ENCODE results near the gene FRAT1. TPM values are rescaled to one million over a fixed set of nuclear protein-coding genes. Genes with fewer than 3 reads are reported as not detected.

The FRAT1 gene
- total and polyA plus RNA-seq, 4 experiments from 2014 or later, result 9.0 to 21.8 (median 16.4) TPM

DNA sequence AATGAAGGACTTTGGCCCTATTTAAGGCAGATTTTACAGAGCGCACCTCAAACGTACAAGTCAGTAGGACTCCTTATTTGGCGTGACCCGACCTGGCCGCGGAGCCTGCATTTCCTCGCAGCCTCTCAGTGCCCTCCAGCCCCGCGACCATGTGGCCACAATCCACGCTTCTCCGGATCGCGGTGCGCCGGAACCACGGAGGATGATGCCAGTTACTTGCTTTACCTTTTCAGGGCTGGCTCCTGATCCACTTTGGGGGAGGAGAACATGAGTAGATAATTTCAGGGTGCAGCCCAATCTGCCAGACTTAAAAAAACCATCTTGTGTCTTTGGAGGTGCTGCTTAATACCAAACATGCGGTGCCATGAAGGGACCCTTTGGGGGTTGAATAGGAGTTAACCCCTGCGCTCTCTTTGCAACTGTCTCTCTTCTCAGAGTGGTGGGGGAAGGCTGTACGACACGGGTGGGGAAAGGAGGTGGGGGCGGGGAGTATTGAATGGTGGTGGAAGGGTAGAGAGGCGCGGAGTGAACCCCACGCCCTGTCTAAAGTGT is 1.5 kb downstream of the FRAT1 start:
- no peaks in the 10 kb centered on the region for H3K36me3 ChIP-seq (ENCODE audit: insufficient read depth, low read length)
- peaks cover 0 to 17% of the 10 kb centered on the region in 2 donors for H3K36me3 Mint-ChIP-seq
- POLR2A ChIA-PET (ENCODE audit: partially characterized antibody), result interaction anchor here (1.5 to 7.6 kb wide), 9 partner anchors 11 to 102 kb away, joined by 4 to 265 read pairs (median 10); partner anchors contain the start of genes ARHGAP19, FRAT2 and RRP12
- intact Hi-C loops (cut with micrococcal nuclease), result loop anchor here (1.0 to 2.0 kb wide), 3 partner anchors 9 to 42 kb away; partner anchors contain the start of gene FRAT2
- no peaks in the 10 kb centered on the region for H3K9me3 ChIP-seq (ENCODE audit: control insufficient read depth in 1 of 2, low read length in 2 of 2)
- H3K4me1 ChIP-seq (ENCODE audit: insufficient read depth, low read length), result peaks cover 21% of the 10 kb centered on the region
- H3K27me3 ChIP-seq (ENCODE audit: insufficient read depth, low read length), result no peaks in the 10 kb centered on the region
- peak overlapping the region; percentile 93 to 96 (median 94) for H3K27ac Mint-ChIP-seq
- peak overlapping the region; percentile 90 to 98 (median 92) for H3K4me3 Mint-ChIP-seq
- DNase-seq, result peak in 1 of 5 donors; percentile 53
- peaks cover 0 to 3% of the 10 kb centered on the region in 2 donors for H3K27me3 Mint-ChIP-seq
- H3K4me1 Mint-ChIP-seq, result peaks cover 16 to 44% (median 31%) of the 10 kb centered on the region in 4 donors
- CTCF ChIA-PET (ENCODE audit: partially characterized antibody), result interaction anchor here (0.9 to 3.5 kb wide), 11 partner anchors 10 to 80 kb away, joined by 3 to 18 read pairs (median 5); partner anchors contain the start of genes ARHGAP19, FRAT2 and RRP12
- H3K9me3 Mint-ChIP-seq, result no peaks in the 10 kb centered on the region
- H3K4me3 ChIP-seq (ENCODE audit: low read length in 2 of 2), result peak overlapping the region; percentile 49 to 84
- H3K27ac ChIP-seq (ENCODE audit: low read depth, low read length), result peak overlapping the region; percentile 99

GRCh38 chr10:97321032-97321803 is 2.1 kb downstream of the FRAT1 start:
- H3K27ac Mint-ChIP-seq, result peak overlapping the region; percentile 93 to 96 (median 94)
- peak overlapping the region; percentile 99 for H3K27ac ChIP-seq (ENCODE audit: low read depth, low read length)
- intact Hi-C loops (cut with micrococcal nuclease), result loop anchor here (1.0 to 2.0 kb wide), 2 partner anchors 8 to 42 kb away; no protein-coding TSS in a partner anchor

GRCh38 chr10:97321804-97322190 is 2.7 kb downstream of the FRAT1 start:
- H3K27ac Mint-ChIP-seq, result peak overlapping the region; percentile 25 to 94 (median 75)
- intact Hi-C loops (cut with micrococcal nuclease), result loop anchor here (1.0 to 2.0 kb wide), 2 partner anchors 8 to 43 kb away; no protein-coding TSS in a partner anchor
- peaks cover 16 to 44% (median 31%) of the 10 kb centered on the region in 4 donors for H3K4me1 Mint-ChIP-seq
- H3K27me3 ChIP-seq (ENCODE audit: insufficient read depth, low read length), result no peaks in the 10 kb centered on the region
- H3K36me3 ChIP-seq (ENCODE audit: insufficient read depth, low read length), result no peaks in the 10 kb centered on the region
- H3K4me1 ChIP-seq (ENCODE audit: insufficient read depth, low read length), result peaks cover 21% of the 10 kb centered on the region
- no peaks in the 10 kb centered on the region for H3K9me3 ChIP-seq (ENCODE audit: control insufficient read depth in 1 of 2, low read length in 2 of 2)
- peaks cover 0 to 19% of the 10 kb centered on the region in 2 donors for H3K36me3 Mint-ChIP-seq
- ChIA-PET CTCF (ENCODE audit: partially characterized antibody) (interaction anchor here (1.0 to 2.2 kb wide), 2 partner anchors 11 to 44 kb away, joined by 3 to 7 read pairs; no protein-coding TSS in a partner anchor), POLR2A (ENCODE audit: partially characterized antibody) (interaction anchor here (0.7 to 7.6 kb wide), 2 partner anchors 9 to 35 kb away, joined by 3 to 265 read pairs; partner anchors contain the start of gene FRAT2)
- H3K9me3 Mint-ChIP-seq, result peaks cover 0 to 1% (median 0%) of the 10 kb centered on the region in 8 donors
- H3K4me3 ChIP-seq (ENCODE audit: low read length in 2 of 2), result no peak overlapping the region
- H3K27ac ChIP-seq (ENCODE audit: low read depth, low read length), result no peak overlapping the region
- H3K27me3 Mint-ChIP-seq, result peaks cover 0 to 3% of the 10 kb centered on the region in 2 donors
- DNase-seq, result no peak
- peak overlapping the region; percentile 68 to 98 (median 91) for H3K4me3 Mint-ChIP-seq

More at GRCh38 chr10:97321032-97321803, 2.1 kb downstream of the FRAT1 start:
- Histone ChIP-seq H3K27me3 (ENCODE audit: insufficient read depth, low read length) (no peaks in the 10 kb centered on the region), H3K36me3 (ENCODE audit: insufficient read depth, low read length) (no peaks in the 10 kb centered on the region), H3K4me3 (ENCODE audit: low read length in 2 of 2) (peak overlapping the region in 1 of 2 donors; percentile 84), H3K4me1 (ENCODE audit: insufficient read depth, low read length) (peaks cover 21% of the 10 kb centered on the region), H3K9me3 (ENCODE audit: control insufficient read depth in 1 of 2, low read length in 2 of 2) (no peaks in the 10 kb centered on the region)
- ChIA-PET CTCF (ENCODE audit: partially characterized antibody) (interaction anchor here (2.2 kb wide), 1 partner anchor 11 kb away, joined by 7 read pairs; no protein-coding TSS in a partner anchor), POLR2A (ENCODE audit: partially characterized antibody) (interaction anchor here (7.6 kb wide), 1 partner anchor 10 kb away, joined by 265 read pairs; the partner anchor contains the start of gene FRAT2)
- DNase-seq, result peak in 1 of 5 donors; percentile 7
- Mint-ChIP-seq H3K4me3 (peak overlapping the region; percentile 90 to 98 (median 92)), H3K4me1 (peaks cover 16 to 44% (median 31%) of the 10 kb centered on the region in 4 donors), H3K27me3 (peaks cover 0 to 3% of the 10 kb centered on the region in 2 donors), H3K36me3 (peaks cover 0 to 19% of the 10 kb centered on the region in 2 donors), H3K9me3 (no peaks in the 10 kb centered on the region)

DNA sequence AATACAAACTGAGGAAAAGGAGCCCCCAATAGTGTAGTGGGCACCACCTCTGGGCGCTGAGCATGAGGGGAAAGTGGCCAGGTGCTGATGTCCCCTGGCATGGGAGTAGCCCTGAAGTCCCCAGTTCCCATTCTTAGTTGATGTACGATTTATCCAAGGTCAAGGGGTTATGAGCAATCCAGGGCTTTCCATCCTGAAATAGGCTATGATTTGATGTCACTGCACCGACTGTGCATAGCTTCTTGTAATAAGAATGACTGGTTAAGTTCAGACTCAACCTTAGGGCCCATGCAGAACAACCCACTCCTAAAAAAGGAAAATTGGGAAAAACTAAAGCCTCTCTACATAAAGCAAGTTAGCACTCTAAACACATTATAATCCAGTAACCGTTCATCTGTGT is 4.4 kb downstream of the FRAT1 start:
- H3K4me1 Mint-ChIP-seq, result peaks cover 20 to 49% (median 33%) of the 10 kb centered on the region in 4 donors
- ChIA-PET POLR2A (ENCODE audit: partially characterized antibody) (interaction anchor here (1.0 to 7.6 kb wide), 2 partner anchors 8 to 9 kb away, joined by 3 to 265 read pairs; partner anchors contain the start of gene FRAT2), CTCF (ENCODE audit: partially characterized antibody) (no interaction called here)
- DNase-seq, result no peak
- peaks cover 23% of the 10 kb centered on the region for H3K4me1 ChIP-seq (ENCODE audit: insufficient read depth, low read length)
- no peak overlapping the region for H3K4me3 ChIP-seq (ENCODE audit: low read length in 2 of 2)
- no peaks in the 10 kb centered on the region for H3K27me3 ChIP-seq (ENCODE audit: insufficient read depth, low read length)
- H3K4me3 Mint-ChIP-seq, result peak overlapping the region in 1 of 8 donors; percentile 21
- H3K9me3 ChIP-seq (ENCODE audit: control insufficient read depth in 1 of 2, low read length in 2 of 2), result no peaks in the 10 kb centered on the region
- no peak overlapping the region for H3K27ac ChIP-seq (ENCODE audit: low read depth, low read length)
- H3K27me3 Mint-ChIP-seq, result peaks cover 0 to 2% of the 10 kb centered on the region in 2 donors
- no peak overlapping the region for H3K27ac Mint-ChIP-seq
- intact Hi-C loops (cut with micrococcal nuclease), result no loop called here
- H3K9me3 Mint-ChIP-seq, result peaks cover 0 to 1% (median 0%) of the 10 kb centered on the region in 8 donors
- H3K36me3 Mint-ChIP-seq, result peaks cover 0 to 24% of the 10 kb centered on the region in 2 donors
- H3K36me3 ChIP-seq (ENCODE audit: insufficient read depth, low read length), result no peaks in the 10 kb centered on the region

DNA sequence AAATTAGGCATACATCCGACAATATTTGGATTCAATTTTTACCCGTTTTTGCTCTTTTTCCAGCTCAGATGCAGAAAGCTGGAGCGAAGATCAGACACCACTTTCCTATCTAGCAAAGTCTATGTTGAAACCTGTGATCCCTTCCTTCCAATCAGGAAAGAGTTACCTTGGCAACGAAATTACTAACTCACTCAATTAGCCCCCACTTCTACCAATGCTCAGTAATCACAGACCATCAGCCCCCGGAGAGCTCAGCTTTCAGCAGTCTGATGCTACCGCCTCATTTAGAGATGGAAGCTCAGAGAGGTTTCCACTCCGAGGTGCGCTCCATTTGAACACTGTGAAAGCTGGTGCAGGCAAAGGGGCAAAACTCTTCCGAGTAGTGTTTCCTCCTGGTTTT is 6.7 kb downstream of the FRAT1 start:
- CTCF ChIA-PET (ENCODE audit: partially characterized antibody), result interaction anchor here (1.4 to 4.1 kb wide), 2 partner anchors 7 to 47 kb away, joined by 3 to 20 read pairs; no protein-coding TSS in a partner anchor

DNA sequence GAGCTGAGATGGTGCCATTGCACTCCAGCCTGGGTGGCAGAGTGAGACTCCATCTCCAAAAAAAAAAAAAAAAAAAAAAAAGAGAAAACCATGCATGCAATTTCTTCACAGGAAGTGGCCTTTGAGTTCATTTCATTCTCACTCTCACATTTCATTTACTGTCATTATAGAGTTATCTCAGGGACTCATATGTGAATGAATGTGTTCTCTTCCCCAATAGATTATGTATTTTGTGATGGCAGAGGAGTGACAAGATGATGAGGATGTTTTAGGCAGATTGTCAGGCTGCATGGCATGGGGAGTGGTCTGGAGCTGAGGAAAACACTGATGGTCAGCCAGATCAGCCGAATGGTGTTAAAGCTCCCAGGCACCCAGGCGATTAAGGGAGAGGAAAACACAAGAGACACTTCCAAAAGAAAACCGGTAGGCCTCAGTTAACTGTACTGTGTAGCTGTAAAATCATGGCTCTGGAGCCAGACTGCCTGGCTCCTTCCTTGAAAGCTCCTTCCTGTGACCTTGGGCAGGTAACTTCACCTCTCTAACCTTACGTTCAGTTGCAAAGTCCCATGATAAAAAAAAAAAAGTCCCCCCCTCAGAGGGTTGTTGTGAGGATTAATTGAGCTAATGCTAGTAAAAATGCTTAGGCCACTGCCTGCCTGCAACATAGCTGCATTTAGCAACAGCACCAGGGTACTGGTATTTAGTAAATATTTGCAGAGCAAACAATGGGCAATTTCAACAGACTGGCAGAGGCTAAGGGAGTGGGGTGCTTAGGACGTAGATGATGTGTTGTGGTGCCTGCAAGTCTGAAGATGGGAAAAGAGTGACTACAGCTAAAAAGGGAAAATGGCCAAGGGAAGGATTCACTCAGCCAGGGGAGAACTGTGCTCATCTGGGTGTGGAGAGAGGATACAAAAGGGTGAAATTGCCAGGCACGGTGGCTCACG is 8.6 kb downstream of the FRAT1 start:
- intact Hi-C loops (cut with micrococcal nuclease), result no loop called here
- Histone ChIP-seq H3K4me1 (ENCODE audit: insufficient read depth, low read length) (peaks cover 34% of the 10 kb centered on the region), H3K27ac (ENCODE audit: low read depth, low read length) (no peak overlapping the region)

More for the DNA sequence above, 6.7 kb downstream of the FRAT1 start:
- no peaks in the 10 kb centered on the region for H3K27me3 Mint-ChIP-seq
- peaks cover 5 to 23% of the 10 kb centered on the region in 2 donors for H3K36me3 Mint-ChIP-seq
- no peak overlapping the region for H3K4me3 Mint-ChIP-seq
- POLR2A ChIA-PET (ENCODE audit: partially characterized antibody), result interaction anchor here (1.0 to 1.1 kb wide), 3 partner anchors 8 to 34 kb away, joined by 3 to 4 read pairs (median 3); partner anchors contain the start of gene FRAT2
- no peak overlapping the region for H3K27ac ChIP-seq (ENCODE audit: low read depth, low read length)
- no peaks in the 10 kb centered on the region for H3K9me3 ChIP-seq (ENCODE audit: control insufficient read depth in 1 of 2, low read length in 2 of 2)
- intact Hi-C loops (cut with micrococcal nuclease), result no loop called here
- peaks cover 27% of the 10 kb centered on the region for H3K4me1 ChIP-seq (ENCODE audit: insufficient read depth, low read length)
- peaks cover 19 to 50% (median 33%) of the 10 kb centered on the region in 4 donors for H3K4me1 Mint-ChIP-seq
- H3K27ac Mint-ChIP-seq, result peak overlapping the region in 2 of 7 donors; percentile 8 to 42
- no peaks in the 10 kb centered on the region for H3K27me3 ChIP-seq (ENCODE audit: insufficient read depth, low read length)
- H3K9me3 Mint-ChIP-seq, result peaks cover 0 to 1% (median 0%) of the 10 kb centered on the region in 8 donors
- DNase-seq, result no peak
- peaks cover 4% of the 10 kb centered on the region for H3K36me3 ChIP-seq (ENCODE audit: insufficient read depth, low read length)
- H3K4me3 ChIP-seq (ENCODE audit: low read length in 2 of 2), result no peak overlapping the region

More for the DNA sequence above, 8.6 kb downstream of the FRAT1 start:
- Mint-ChIP-seq H3K4me1 (peaks cover 22 to 53% (median 33%) of the 10 kb centered on the region in 4 donors), H3K4me3 (no peak overlapping the region), H3K36me3 (peaks cover 9 to 30% of the 10 kb centered on the region in 2 donors), H3K27me3 (no peaks in the 10 kb centered on the region), H3K27ac (peak overlapping the region in 4 of 7 donors; percentile 50 to 79 (median 68)), H3K9me3 (peaks cover 0 to 1% (median 0%) of the 10 kb centered on the region in 8 donors)
- Histone ChIP-seq H3K4me3 (ENCODE audit: low read length in 2 of 2) (no peak overlapping the region), H3K27me3 (ENCODE audit: insufficient read depth, low read length) (no peaks in the 10 kb centered on the region), H3K36me3 (ENCODE audit: insufficient read depth, low read length) (peaks cover 4% of the 10 kb centered on the region), H3K9me3 (ENCODE audit: control insufficient read depth in 1 of 2, low read length in 2 of 2) (no peaks in the 10 kb centered on the region)
- CTCF ChIA-PET (ENCODE audit: partially characterized antibody), result interaction anchor here (0.7 to 4.1 kb wide), 3 partner anchors 14 to 49 kb away, joined by 3 to 20 read pairs (median 3); no protein-coding TSS in a partner anchor
- POLR2A ChIA-PET (ENCODE audit: partially characterized antibody), result interaction anchor here (8.7 kb wide), 1 partner anchor 7 kb away, joined by 265 read pairs; the partner anchor contains the start of gene FRAT1
- no peak for DNase-seq

All from CD4-positive, alpha-beta memory T cell (primary cell).